WI38 (cell line): ENCODE measurements around the gene INKA1.

Experiments used
- H3K4me3 ChIP-seq: 2 replicates; pipeline ENCODE4 v1.5.1; 2011; ENCODE audit warnings: low read depth, mild to moderate bottlenecking, control low read depth, low read length
- TF ChIP-seq, protein P1 (sequence below): IDR thresholded peaks from 2 replicates; pipeline ENCODE4 v1.5.1; 2012; ENCODE audit warnings: low read depth, mild to moderate bottlenecking, control low read depth, low read length

Gene INKA1

DNA sequence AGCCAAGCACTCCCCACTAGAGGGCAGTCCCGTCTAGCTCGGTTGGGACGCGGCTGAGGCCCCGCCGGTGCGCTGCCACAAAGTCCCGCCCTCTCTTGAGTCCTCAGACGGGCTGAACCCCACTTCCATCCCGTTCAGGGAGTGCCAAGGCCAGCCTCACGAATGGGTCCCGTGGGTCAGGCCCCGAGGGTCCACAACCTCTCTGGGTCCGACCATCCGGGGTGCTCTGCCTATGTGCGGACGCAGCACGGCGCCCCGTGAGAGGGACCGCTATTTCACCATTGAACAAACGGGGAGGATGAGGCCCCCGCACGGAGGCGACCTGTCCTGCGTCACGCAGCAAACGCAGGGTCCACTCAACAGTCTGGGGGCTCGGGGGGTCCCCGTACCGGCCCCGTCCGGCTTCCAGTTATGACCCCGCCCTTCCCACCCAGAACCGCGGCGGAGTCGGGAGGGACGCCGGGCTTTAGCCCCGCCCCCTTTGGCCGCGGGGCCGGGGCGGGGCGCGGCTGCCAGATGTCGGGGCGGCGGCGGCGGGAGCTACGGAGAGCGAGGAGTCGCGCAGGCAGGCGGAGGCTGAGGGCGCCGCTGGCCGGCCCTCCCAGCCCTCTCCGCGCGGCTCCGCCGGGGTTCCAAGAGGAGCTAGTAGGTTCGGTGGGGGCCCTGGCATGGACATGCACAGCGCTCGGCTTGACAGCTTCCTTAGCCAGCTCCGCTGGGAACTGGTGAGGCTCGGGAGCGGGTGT is at the start of gene INKA1:
Gene INKA1 (plus strand): TSS at position 543 of the 746 bp plus-strand sequence. CDS start 132 bp downstream, at position 675.
- H3K4me3 ChIP-seq: peak within 1 kb of the TSS; percentile 71
- TF ChIP-seq, protein P1, sequence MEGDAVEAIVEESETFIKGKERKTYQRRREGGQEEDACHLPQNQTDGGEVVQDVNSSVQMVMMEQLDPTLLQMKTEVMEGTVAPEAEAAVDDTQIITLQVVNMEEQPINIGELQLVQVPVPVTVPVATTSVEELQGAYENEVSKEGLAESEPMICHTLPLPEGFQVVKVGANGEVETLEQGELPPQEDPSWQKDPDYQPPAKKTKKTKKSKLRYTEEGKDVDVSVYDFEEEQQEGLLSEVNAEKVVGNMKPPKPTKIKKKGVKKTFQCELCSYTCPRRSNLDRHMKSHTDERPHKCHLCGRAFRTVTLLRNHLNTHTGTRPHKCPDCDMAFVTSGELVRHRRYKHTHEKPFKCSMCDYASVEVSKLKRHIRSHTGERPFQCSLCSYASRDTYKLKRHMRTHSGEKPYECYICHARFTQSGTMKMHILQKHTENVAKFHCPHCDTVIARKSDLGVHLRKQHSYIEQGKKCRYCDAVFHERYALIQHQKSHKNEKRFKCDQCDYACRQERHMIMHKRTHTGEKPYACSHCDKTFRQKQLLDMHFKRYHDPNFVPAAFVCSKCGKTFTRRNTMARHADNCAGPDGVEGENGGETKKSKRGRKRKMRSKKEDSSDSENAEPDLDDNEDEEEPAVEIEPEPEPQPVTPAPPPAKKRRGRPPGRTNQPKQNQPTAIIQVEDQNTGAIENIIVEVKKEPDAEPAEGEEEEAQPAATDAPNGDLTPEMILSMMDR: peak; percentile 82

- TF ChIP-seq, protein P1: no peak
- no peak overlapping the region for H3K4me3 ChIP-seq
Observed at GRCh38 chr3:49754536-49754935, 48.5 kb upstream of the INKA1 start.

DNA sequence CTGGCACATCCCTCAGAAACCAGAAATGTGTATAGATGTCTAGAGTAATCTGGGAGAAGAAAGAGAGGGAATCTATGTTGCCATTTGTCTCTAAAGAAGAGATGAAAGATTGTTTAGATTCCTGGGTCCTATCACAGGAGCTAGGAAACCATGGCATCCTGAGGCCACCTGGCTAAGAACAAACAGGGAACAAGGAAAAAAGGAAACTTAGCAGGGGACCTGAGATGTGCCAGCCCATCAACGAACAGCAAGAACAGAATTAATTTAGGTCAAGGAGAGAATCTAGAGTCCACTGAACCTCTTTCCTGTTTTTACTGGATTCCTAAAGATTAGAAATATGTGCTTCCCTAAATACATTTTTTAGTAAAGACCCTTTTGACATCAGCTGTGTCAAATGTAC is 47.0 kb upstream of the INKA1 start:
- H3K4me3 ChIP-seq: no peak overlapping the region
- TF ChIP-seq, protein P1: no peak

DNA sequence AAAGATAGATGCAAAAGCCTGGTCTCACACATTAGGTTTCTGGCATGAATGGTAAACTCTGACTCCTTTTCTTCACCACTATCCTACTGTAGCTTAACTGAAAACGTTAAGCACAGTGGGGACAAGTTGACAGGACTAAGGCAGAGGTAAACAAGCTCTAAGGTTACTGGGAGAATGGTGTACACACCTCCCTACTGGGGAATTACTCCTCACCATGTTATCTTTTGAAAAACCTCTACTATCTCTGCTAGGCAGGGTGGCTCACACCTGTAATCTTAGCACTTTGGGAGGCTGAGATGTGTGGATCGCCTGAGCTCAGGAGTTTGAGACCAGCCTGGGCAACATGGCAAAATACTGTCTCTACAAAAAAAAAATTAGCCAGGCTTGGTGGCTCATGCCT is 45.9 kb upstream of the INKA1 start:
- H3K4me3 ChIP-seq: no peak overlapping the region

DNA sequence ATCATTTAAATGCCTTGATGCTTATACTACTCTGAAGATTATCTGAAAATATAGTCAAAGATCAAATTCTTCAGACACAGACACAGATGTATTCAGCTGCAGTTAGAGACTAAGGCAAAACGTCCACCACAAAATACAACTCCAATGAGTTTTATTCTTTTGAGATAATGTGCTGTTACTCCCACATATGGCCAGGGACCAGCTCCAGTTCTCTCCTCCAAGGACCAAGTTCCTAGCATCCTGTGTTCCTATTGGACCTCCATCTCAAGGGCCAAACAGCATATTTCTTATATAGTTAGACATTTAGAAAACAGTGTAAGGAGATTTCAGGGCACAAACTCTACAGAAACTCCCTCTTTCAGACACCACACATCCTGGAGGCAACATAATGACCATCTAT is 43.8 kb upstream of the INKA1 start:
- no peak overlapping the region for H3K4me3 ChIP-seq
- TF ChIP-seq, protein P1: no peak

More for the DNA sequence above, 45.9 kb upstream of the INKA1 start:
- TF ChIP-seq, protein P1: no peak

- H3K4me3 ChIP-seq: no peak overlapping the region
- TF ChIP-seq, protein P1: no peak
Observed at GRCh38 chr3:49761661-49762060, 41.4 kb upstream of the INKA1 start.

DNA sequence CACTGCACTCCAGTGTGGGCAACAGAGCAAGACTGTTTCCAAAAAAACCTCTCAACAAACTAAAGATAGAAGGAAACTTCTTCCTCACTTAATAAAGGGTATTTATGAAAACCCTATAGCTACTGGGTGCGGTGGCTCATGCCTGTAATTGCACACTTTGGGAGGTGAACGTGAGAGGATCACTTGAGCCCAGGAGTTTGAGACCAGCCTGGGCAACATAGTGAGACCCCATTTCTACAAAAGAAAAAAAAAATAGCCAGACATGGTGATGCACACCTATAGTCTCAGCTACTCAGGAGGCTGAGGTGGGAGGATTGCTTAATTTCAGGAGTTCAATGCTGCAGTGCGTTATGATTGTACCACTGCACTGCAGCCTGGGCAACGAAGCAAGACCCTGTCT is 39.1 kb upstream of the INKA1 start:
- TF ChIP-seq, protein P1: no peak
- no peak overlapping the region for H3K4me3 ChIP-seq
